Measurements from ENCODE around the gene ADGRV1.
"Not testable (repeated sequence)": the region's sequence is repeated elsewhere in the genome, so short reads cannot be mapped to it uniquely, and the experiment has no call there.

Gene ADGRV1

GRCh38 chr5:90645024-90645610, 86.5 kb downstream of the ADGRV1 start:
- DNase-seq (ENCODE audit: low read depth in 2 of 2), result no peak

- DNase-seq (ENCODE audit: low read depth in 2 of 2), result no peak
These were observed 92.2 kb downstream of the ADGRV1 start for GRCh38 chr5:90650767-90651166.

- DNase-seq (ENCODE audit: low read depth in 2 of 2), result no peak
These were observed 95.6 kb downstream of the ADGRV1 start for GRCh38 chr5:90654215-90654614.

GRCh38 chr5:90655423-90655822, 96.8 kb downstream of the ADGRV1 start:
- DNase-seq (ENCODE audit: low read depth in 2 of 2), result no peak

GRCh38 chr5:90657030-90657429, 98.4 kb downstream of the ADGRV1 start:
- DNase-seq (ENCODE audit: low read depth in 2 of 2), result no peak

DNA sequence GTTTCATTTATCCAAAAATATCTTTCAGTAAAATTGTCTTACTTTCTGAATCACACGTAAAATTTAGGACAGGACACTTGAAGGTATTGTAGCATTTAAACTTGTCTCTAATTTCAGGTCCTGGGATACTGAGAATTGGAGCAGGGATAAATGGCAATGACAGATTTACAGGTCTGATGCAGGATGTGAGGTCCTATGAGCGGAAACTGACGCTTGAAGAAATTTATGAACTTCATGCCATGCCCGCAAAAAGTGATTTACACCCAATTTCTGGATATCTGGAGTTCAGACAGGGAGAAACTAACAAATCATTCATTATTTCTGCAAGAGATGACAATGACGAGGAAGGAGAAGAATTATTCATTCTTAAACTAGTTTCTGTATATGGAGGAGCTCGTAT, 99.2 kb downstream of the ADGRV1 start:
- DNase-seq (ENCODE audit: low read depth in 2 of 2), result no peak

GRCh38 chr5:90658620-90659019, 100.0 kb downstream of the ADGRV1 start:
- DNase-seq (ENCODE audit: low read depth in 2 of 2), result no peak

- not testable (repeated sequence) for DNase-seq (ENCODE audit: low read depth in 2 of 2)
These were observed 109.5 kb downstream of the ADGRV1 start for GRCh38 chr5:90668079-90668565.

- no peak for DNase-seq (ENCODE audit: low read depth in 2 of 2)
These were observed 116.6 kb downstream of the ADGRV1 start for GRCh38 chr5:90675222-90675621.

GRCh38 chr5:90680921-90681563, 122.4 kb downstream of the ADGRV1 start:
- no peak for DNase-seq (ENCODE audit: low read depth in 2 of 2)

DNA sequence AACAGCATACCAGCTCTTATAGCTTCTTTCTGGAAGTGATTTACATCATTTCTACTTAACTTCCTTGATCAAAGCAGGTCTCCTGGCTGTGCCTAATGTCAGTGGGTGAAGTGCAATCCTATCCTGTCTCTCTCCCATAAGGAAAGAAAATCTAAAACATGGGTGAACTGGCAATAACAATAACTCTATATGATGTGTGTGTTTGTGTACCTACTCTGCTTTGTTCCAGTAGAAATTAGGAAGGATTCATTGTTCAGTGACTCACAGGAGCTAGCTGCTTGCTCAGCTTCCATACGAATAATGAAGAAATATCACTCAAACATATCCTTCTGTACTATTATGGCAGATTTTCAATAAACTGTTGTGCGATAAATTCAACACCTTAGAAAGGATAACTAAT, 123.7 kb downstream of the ADGRV1 start:
- no peak for DNase-seq (ENCODE audit: low read depth in 2 of 2)

- no peak for DNase-seq (ENCODE audit: low read depth in 2 of 2)
These were observed 126.9 kb downstream of the ADGRV1 start for GRCh38 chr5:90685425-90686022.

DNA sequence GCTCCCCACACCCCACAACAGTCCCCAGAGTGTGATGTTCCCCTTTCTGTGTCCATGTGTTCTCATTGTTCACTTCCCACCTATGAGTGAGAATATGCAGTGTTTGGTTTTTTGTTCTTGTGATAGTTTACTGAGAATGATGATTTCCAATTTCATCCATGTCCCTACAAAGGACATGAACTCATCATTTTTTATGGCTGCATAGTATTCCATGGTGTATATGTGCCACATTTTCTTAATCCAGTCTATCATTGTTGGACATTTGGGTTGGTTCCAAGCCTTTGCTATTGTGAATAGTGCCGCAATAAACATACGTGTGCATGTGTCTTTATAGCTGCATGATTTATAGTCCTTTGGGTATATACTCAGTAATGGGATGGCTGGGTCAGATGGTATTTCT, 127.8 kb downstream of the ADGRV1 start:
- DNase-seq (ENCODE audit: low read depth in 2 of 2), result not testable (repeated sequence)

- not testable (repeated sequence) for DNase-seq (ENCODE audit: low read depth in 2 of 2)
These were observed 128.9 kb downstream of the ADGRV1 start for GRCh38 chr5:90687458-90687857.

DNA sequence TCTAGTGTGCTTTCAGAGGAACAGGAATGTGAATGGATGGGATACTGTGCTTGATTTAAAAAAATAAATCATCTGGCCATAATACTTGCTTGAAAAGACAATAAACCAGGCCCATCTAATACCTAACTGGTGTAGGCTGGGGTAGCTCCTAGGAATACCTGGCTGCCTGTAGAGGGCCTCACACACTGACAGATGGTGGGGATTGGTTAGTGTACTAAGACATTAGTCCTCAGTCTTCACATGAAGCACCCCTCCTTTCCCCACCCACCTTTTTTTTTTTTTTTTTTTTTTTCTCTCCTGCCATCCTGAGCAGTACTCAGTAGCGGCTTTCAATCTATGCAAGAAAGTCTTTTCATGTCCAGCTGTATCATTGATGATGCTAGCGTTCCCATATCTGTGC, 130.5 kb downstream of the ADGRV1 start:
- no peak for DNase-seq (ENCODE audit: low read depth in 2 of 2)

- DNase-seq (ENCODE audit: low read depth in 2 of 2), result no peak
These were observed 131.7 kb downstream of the ADGRV1 start for GRCh38 chr5:90690307-90690706.

GRCh38 chr5:90691533-90691932, 132.9 kb downstream of the ADGRV1 start:
- DNase-seq (ENCODE audit: low read depth in 2 of 2), result no peak

- DNase-seq (ENCODE audit: low read depth in 2 of 2), result no peak
These were observed 137.6 kb downstream of the ADGRV1 start for GRCh38 chr5:90696153-90696552.

GRCh38 chr5:90700299-90700698, 141.7 kb downstream of the ADGRV1 start:
- DNase-seq (ENCODE audit: low read depth in 2 of 2), result no peak

- no peak for DNase-seq (ENCODE audit: low read depth in 2 of 2)
These were observed 145.3 kb downstream of the ADGRV1 start for GRCh38 chr5:90703932-90704331.

GRCh38 chr5:90707698-90708097, 149.1 kb downstream of the ADGRV1 start:
- DNase-seq (ENCODE audit: low read depth in 2 of 2), result no peak

GRCh38 chr5:90709323-90710155, 150.9 kb downstream of the ADGRV1 start:
- no peak for DNase-seq (ENCODE audit: low read depth in 2 of 2)
